ENCODE data around the gene CHCHD3. TPM values are rescaled to one million over a fixed set of nuclear protein-coding genes. Genes with fewer than 3 reads are reported as not detected.
A peak's percentile ranks its signal among the peaks of the same experiment; 100 is the strongest.

CHCHD3 gene
- total RNA-seq, 1 experiment from 2014 or later, result 114 TPM

GRCh38 chr7:132932296-132933071 is 149.4 kb downstream of the CHCHD3 start:
- DNase-seq (ENCODE audit: low spot score) (peak; percentile 19), ATAC-seq (peak; percentile 90)
- POLR2A ChIA-PET, result no interaction called here
- TF ChIP-seq ZNF219 (CRISPR knock-in tag; IDR thresholded peaks at IDR 0.05; ENCODE audit: borderline replicate concordance) (no peak), EMX1 (CRISPR knock-in tag; IDR thresholded peaks at IDR 0.05) (no peak), GTF2I (CRISPR knock-in tag; conservative IDR thresholded peaks at IDR 0.05) (no peak)
- CTCF ChIA-PET, result no interaction called here
- H3K27me3 Mint-ChIP-seq (ENCODE audit: low read depth), result no peaks in the 10 kb centered on the region
- peaks cover 10% of the 10 kb centered on the region for H3K9me3 Mint-ChIP-seq
- H3K27ac Mint-ChIP-seq, result no peak overlapping the region
- peaks cover 4% of the 10 kb centered on the region; the same call in 1 of the 2 replicates for H3K36me3 Mint-ChIP-seq
- H3K4me3 Mint-ChIP-seq, result no peak overlapping the region
- H3K4me1 Mint-ChIP-seq, result peaks cover 21% of the 10 kb centered on the region

- Mint-ChIP-seq H3K27me3 (ENCODE audit: low read depth) (no peaks in the 10 kb centered on the region), H3K27ac (peak overlapping the region; percentile 71; the same call in 1 of the 2 replicates), H3K9me3 (peaks cover 4% of the 10 kb centered on the region), H3K36me3 (peaks cover 4% of the 10 kb centered on the region; the same call in 1 of the 2 replicates), H3K4me1 (peaks cover 21% of the 10 kb centered on the region), H3K4me3 (no peak overlapping the region)
- DNase-seq (ENCODE audit: low spot score) (peak; percentile 20), ATAC-seq (peak; percentile 71)
- CTCF ChIA-PET, result interaction anchor here (0.8 kb wide), 1 partner anchor 412 kb away, joined by 5 read pairs; no protein-coding TSS in a partner anchor
- POLR2A ChIA-PET, result no interaction called here
- no peak for TF ChIP-seq AFF4 (CRISPR knock-in tag; IDR thresholded peaks at IDR 0.05; ENCODE audit: borderline replicate concordance)
- no peak for TF ChIP-seq NR1H2 (CRISPR knock-in tag; IDR thresholded peaks at IDR 0.05)
- TF ChIP-seq IRF2 (CRISPR knock-in tag; IDR thresholded peaks at IDR 0.05; ENCODE audit: borderline replicate concordance, low read depth), result no peak
- no peak for TF ChIP-seq E2F4 (CRISPR knock-in tag; IDR thresholded peaks at IDR 0.05; ENCODE audit: borderline replicate concordance, low read depth)
- TF ChIP-seq ZNF138 (CRISPR knock-in tag; conservative IDR thresholded peaks at IDR 0.05), result no peak
- TF ChIP-seq ZNF232 (CRISPR knock-in tag; IDR thresholded peaks at IDR 0.05), result no peak
- no peak for TF ChIP-seq ZNF532 (CRISPR knock-in tag; IDR thresholded peaks at IDR 0.05; ENCODE audit: borderline replicate concordance)
- TF ChIP-seq CBFB (CRISPR knock-in tag; IDR thresholded peaks at IDR 0.05; ENCODE audit: low read depth), result no peak
- no peak for TF ChIP-seq ARID4B (CRISPR knock-in tag; IDR thresholded peaks at IDR 0.05; ENCODE audit: borderline replicate concordance)
- no peak for TF ChIP-seq ZNF416 (CRISPR knock-in tag; IDR thresholded peaks at IDR 0.05)
- no peak for TF ChIP-seq USF1 (CRISPR knock-in tag; IDR thresholded peaks at IDR 0.05)
- TF ChIP-seq RELA (CRISPR knock-in tag; IDR thresholded peaks at IDR 0.05; ENCODE audit: borderline replicate concordance), result no peak
- no peak for TF ChIP-seq ZMAT4 (CRISPR knock-in tag; IDR thresholded peaks at IDR 0.05)
Observed at GRCh38 chr7:132930881-132931280, 151.0 kb downstream of the CHCHD3 start.

Data from WTC11 (cell line).